Stimulated activated naive CD4-positive, alpha-beta T cell (primary cell): ENCODE results near the gene ADGRE1.

Experiments used
- DNase-seq, 6 experiments: peaks; one replicate each; lab custom pipeline; 2025; lab: John Stamatoyannopoulos, UW

The ADGRE1 gene

GRCh38 chr19:6875218-6875617, 12.2 kb upstream of the ADGRE1 start:
- DNase-seq = no peak

GRCh38 chr19:6876748-6877147, 10.6 kb upstream of the ADGRE1 start:
- DNase-seq = no peak

- DNase-seq = no peak
Observed at GRCh38 chr19:6877766-6878165, 9.6 kb upstream of the ADGRE1 start.

- no peak for DNase-seq
Observed at GRCh38 chr19:6886277-6886897, 992 bp upstream of the ADGRE1 start.

- DNase-seq = no peak
Observed at GRCh38 chr19:6888967-6889366, 1.6 kb downstream of the ADGRE1 start.

- peak in 3 of 6 experiments; percentile 63 to 78 (median 74) for DNase-seq
Observed at GRCh38 chr19:6890401-6890913, 3.1 kb downstream of the ADGRE1 start.

- DNase-seq = peak in 5 of 6 experiments; percentile 4 to 68 (median 40)
Observed at GRCh38 chr19:6890938-6891337, 3.6 kb downstream of the ADGRE1 start.

GRCh38 chr19:6891761-6892385, 4.5 kb downstream of the ADGRE1 start:
- peak in 3 of 6 experiments; percentile 53 to 64 (median 57) for DNase-seq

GRCh38 chr19:6894313-6894712, 6.9 kb downstream of the ADGRE1 start:
- DNase-seq = no peak

GRCh38 chr19:6903446-6903845, 16.1 kb downstream of the ADGRE1 start:
- no peak for DNase-seq

GRCh38 chr19:6906559-6907060, 19.2 kb downstream of the ADGRE1 start:
- no peak for DNase-seq

GRCh38 chr19:6911523-6911922, 24.1 kb downstream of the ADGRE1 start:
- no peak for DNase-seq

- no peak for DNase-seq
Observed at GRCh38 chr19:6914321-6914720, 26.9 kb downstream of the ADGRE1 start.

- DNase-seq = no peak
Observed at GRCh38 chr19:6916952-6917351, 29.6 kb downstream of the ADGRE1 start.

GRCh38 chr19:6925386-6925785, 38.0 kb downstream of the ADGRE1 start:
- no peak for DNase-seq

GRCh38 chr19:6925801-6926751, 38.7 kb downstream of the ADGRE1 start:
- peak in 1 of 6 experiments; percentile 12 for DNase-seq

- DNase-seq = no peak
Observed at GRCh38 chr19:6930190-6930589, 42.8 kb downstream of the ADGRE1 start.

- no peak for DNase-seq
Observed at GRCh38 chr19:6935069-6935468, 47.7 kb downstream of the ADGRE1 start.

GRCh38 chr19:6935618-6936017, 48.2 kb downstream of the ADGRE1 start:
- DNase-seq = no peak

- no peak for DNase-seq
Observed at GRCh38 chr19:6945733-6946132, 58.4 kb downstream of the ADGRE1 start.

- DNase-seq = no peak
Observed at GRCh38 chr19:6947745-6948144, 60.4 kb downstream of the ADGRE1 start.

- DNase-seq = no peak
Observed at GRCh38 chr19:6948884-6949283, 61.5 kb downstream of the ADGRE1 start.
